A549 (cell line): ENCODE measurements around the gene TMEM179.

Experiments
- CTCF ChIP-seq: fragments of >200 bp; sonication (Bioruptor Twin); formaldehyde crosslinking; IDR thresholded peaks from 3 replicates; pipeline ENCODE4 v1.5.1; 2016
- EHMT2 ChIP-seq: fragments of 200-600 bp; sonication (generic); IDR thresholded peaks from 2 replicates; pipeline ENCODE4 v1.6.1; 2016; ENCODE audit warnings: antibody characterized with exemption, low read depth, mild to moderate bottlenecking, moderate library complexity
- EP300 ChIP-seq, 2 experiments: fragments of >200 bp; sonication (Bioruptor Twin); formaldehyde crosslinking; IDR thresholded peaks; 2 replicates in 1 of 2; 3 replicates in 1 of 2; pipeline ENCODE4 v1.6.1; 2016 to 2017
- POLR2A ChIP-seq: IDR thresholded peaks from 2 replicates; pipeline ENCODE4 v1.6.1; 2012; ENCODE audit warnings: mild to moderate bottlenecking, low read length
- TF ChIP-seq, protein P1 (sequence below): fragments of 200-600 bp; sonication (generic); IDR thresholded peaks from 2 replicates; pipeline ENCODE4 v1.6.1; 2016; ENCODE audit warnings: antibody characterized with exemption, mild to moderate bottlenecking, moderate library complexity

DNA sequence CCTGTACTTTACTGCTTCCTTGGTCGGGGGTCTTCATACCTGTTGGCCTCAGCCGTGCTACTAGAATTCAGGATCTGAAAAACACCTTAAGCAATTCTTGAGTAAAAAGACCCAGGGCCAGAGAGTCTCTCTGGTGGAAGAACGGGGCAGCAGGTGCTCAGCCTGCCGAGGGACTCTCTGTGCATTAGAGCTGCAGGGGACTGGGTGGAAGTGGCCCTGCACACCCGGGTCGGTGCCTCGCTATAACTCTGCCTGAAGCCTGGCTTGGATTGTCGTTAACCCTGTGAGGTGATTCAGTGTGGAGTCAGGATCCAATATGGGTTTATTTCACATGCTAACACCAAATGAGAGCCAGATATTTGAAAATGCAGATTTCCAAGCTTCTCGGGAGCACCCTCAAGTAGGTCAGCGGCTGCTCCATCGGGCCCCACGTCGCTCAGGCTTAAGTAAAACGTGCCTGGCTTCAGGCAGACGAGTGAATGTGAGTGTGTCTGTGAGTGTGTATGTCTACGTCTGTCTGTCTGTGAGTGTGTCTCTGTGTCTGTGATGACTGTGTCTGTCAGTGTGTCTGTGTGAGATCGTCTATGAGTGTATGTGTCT is 60.1 kb downstream of the TMEM179 start:
- TF ChIP-seq, protein P1, sequence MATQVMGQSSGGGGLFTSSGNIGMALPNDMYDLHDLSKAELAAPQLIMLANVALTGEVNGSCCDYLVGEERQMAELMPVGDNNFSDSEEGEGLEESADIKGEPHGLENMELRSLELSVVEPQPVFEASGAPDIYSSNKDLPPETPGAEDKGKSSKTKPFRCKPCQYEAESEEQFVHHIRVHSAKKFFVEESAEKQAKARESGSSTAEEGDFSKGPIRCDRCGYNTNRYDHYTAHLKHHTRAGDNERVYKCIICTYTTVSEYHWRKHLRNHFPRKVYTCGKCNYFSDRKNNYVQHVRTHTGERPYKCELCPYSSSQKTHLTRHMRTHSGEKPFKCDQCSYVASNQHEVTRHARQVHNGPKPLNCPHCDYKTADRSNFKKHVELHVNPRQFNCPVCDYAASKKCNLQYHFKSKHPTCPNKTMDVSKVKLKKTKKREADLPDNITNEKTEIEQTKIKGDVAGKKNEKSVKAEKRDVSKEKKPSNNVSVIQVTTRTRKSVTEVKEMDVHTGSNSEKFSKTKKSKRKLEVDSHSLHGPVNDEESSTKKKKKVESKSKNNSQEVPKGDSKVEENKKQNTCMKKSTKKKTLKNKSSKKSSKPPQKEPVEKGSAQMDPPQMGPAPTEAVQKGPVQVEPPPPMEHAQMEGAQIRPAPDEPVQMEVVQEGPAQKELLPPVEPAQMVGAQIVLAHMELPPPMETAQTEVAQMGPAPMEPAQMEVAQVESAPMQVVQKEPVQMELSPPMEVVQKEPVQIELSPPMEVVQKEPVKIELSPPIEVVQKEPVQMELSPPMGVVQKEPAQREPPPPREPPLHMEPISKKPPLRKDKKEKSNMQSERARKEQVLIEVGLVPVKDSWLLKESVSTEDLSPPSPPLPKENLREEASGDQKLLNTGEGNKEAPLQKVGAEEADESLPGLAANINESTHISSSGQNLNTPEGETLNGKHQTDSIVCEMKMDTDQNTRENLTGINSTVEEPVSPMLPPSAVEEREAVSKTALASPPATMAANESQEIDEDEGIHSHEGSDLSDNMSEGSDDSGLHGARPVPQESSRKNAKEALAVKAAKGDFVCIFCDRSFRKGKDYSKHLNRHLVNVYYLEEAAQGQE = no peak
- TF ChIP-seq CTCF = no peak
- no peak for TF ChIP-seq EHMT2
- TF ChIP-seq EP300 (IDR thresholded peaks at IDR 0.05) = no peak
- TF ChIP-seq POLR2A = no peak
